Aorta (tissue), 5 donors: ENCODE data around the gene PTPRN2. TPM values are rescaled to one million over a fixed set of nuclear protein-coding genes. Genes with fewer than 3 reads are reported as not detected.

Experiments used
- ATAC-seq: fragments of 200-7000 bp; cut with Tn5 transposase; one replicate; pipeline ENCODE4 v1.9.1; 2022; ENCODE audit warnings: moderate library complexity; ENCODE audit not compliant: low FRiP score
- DNase-seq, 2 donors: peaks; one replicate each; pipeline ENCODE4 v3.0.0-alpha.2; 2020
- H3K27ac ChIP-seq, 2 donors: one replicate each; pipeline ENCODE4 v1.5.1; 2013; ENCODE audit warnings: low read length in 2 of 2, mild to moderate bottlenecking in 2 of 2, moderate library complexity in 2 of 2, control low read depth in 1 of 2, inconsistent platforms in 1 of 2, low read depth in 1 of 2
- H3K27me3 ChIP-seq, 2 donors: one replicate each; pipeline ENCODE4 v1.6.1; 2013; ENCODE audit warnings: control low read depth in 1 of 2, low read length in 1 of 2, mild to moderate bottlenecking in 1 of 2, moderate library complexity in 1 of 2; ENCODE audit not compliant: insufficient read depth in 2 of 2, control insufficient read depth in 1 of 2
- H3K36me3 ChIP-seq, 2 donors: one replicate each; pipeline ENCODE4 v1.6.1; 2013; ENCODE audit warnings: control low read depth in 1 of 2, low read length in 1 of 2, mild to moderate bottlenecking in 1 of 2; ENCODE audit not compliant: insufficient read depth in 2 of 2, control insufficient read depth in 1 of 2
- H3K4me1 ChIP-seq, 2 donors: one replicate each; pipeline ENCODE4 v1.6.1; 2013; ENCODE audit warnings: low read length in 2 of 2, control low read depth in 1 of 2, mild to moderate bottlenecking in 1 of 2, moderate library complexity in 1 of 2; ENCODE audit not compliant: insufficient read depth in 2 of 2, control insufficient read depth in 1 of 2
- H3K4me3 ChIP-seq, 2 donors: one replicate each; pipeline ENCODE4 v1.5.1; 2013; ENCODE audit warnings: low read length in 2 of 2, control low read depth in 1 of 2, mild to moderate bottlenecking in 1 of 2
- H3K9me3 ChIP-seq: one replicate; pipeline ENCODE4 v1.6.1; 2013; ENCODE audit warnings: mild to moderate bottlenecking, low read length; ENCODE audit not compliant: control insufficient read depth
- WGBS, 2 donors: extraction: QIAGEN DNeasy Blood & Tissue Kit; methylation state at CpG; one replicate each; pipeline ENCODE4 v1.1.7; 2013; 5-methylcytosine and 5-hydroxymethylcytosine counted together
- intact Hi-C, 2 donors: fragments of 100-400 bp; cut with DNase I; formaldehyde crosslinking; loops; one replicate each; pipeline versions ENCODE4 v1.14.2 to v1.15.0; 2022
- polyA plus RNA-seq, 2 donors: library from polyadenylated mRNA; stranded (reverse); fragments of 200-250 nt; gene quantifications; one replicate each; pipeline ENCODE4 v1.2.3, GENCODE V29; 2013
- total RNA-seq, 2 donors: library from RNA; stranded (reverse); fragmentation: NEBNext Ultra II Directional; extraction: Animal tissue kit (Norgen Biotek cat#: 25700); gene quantifications; one replicate each; pipeline ENCODE4 v1.2.1, GENCODE V29; 2021
- donor health status: healthy with polysubstance abuse.
- donor health status: Bipolar disorder and iron deficiency.
- donor health status: DM: no; HTN: no; CAD: no.
- donor health status: DM: no; HTN: no; CAD: no.
- donor health status: DM: yes; HTN: yes; CAD: no.

PTPRN2 gene
- total and polyA plus RNA-seq, 4 donors: 0.67 to 3.3 (median 1.4) TPM

- 55 to 61% methylated on average over 16 of the region's 16 CpGs for WGBS, 2 donors
- no peak overlapping the region for H3K27ac ChIP-seq
- no peaks in the 10 kb centered on the region for H3K27me3 ChIP-seq
- H3K36me3 ChIP-seq: no peaks in the 10 kb centered on the region
- H3K4me1 ChIP-seq: no peaks in the 10 kb centered on the region
- DNase-seq: peak in 1 of 2 donors; percentile 28
- intact Hi-C loops: no loop called here
- no peak for ATAC-seq
- peaks cover 1% of the 10 kb centered on the region for H3K9me3 ChIP-seq
- H3K4me3 ChIP-seq: no peak overlapping the region
These were observed 591.1 kb downstream of the PTPRN2 start for GRCh38 chr7:157996359-157997079.

DNA sequence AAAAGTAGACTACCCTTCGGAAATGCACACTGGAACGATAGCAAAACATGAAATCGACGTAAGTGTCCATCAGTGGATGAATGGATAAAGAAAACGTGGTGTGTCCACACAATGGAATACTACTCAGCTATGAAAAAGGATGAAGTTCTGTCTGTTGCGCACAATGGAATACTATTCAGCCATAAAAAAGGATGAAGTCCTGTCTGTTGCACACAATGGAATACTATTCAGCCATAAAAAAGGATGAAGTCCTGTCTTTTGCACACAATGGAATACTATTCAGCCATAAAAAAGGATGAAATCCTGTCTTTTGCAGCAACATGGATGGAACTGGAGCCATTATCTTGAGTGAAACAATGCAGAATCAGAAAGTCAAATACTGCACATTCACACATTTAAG is 591.8 kb downstream of the PTPRN2 start:
- Histone ChIP-seq H3K36me3 (no peaks in the 10 kb centered on the region), H3K27ac (no peak overlapping the region), H3K4me1 (no peaks in the 10 kb centered on the region), H3K4me3 (no peak overlapping the region), H3K27me3 (no peaks in the 10 kb centered on the region), H3K9me3 (peaks cover 1% of the 10 kb centered on the region)
- ATAC-seq (no peak), DNase-seq (no peak)
- WGBS, 2 donors: 96 to 98% methylated on average over 6 of the region's 6 CpGs
- intact Hi-C loops: no loop called here

DNA sequence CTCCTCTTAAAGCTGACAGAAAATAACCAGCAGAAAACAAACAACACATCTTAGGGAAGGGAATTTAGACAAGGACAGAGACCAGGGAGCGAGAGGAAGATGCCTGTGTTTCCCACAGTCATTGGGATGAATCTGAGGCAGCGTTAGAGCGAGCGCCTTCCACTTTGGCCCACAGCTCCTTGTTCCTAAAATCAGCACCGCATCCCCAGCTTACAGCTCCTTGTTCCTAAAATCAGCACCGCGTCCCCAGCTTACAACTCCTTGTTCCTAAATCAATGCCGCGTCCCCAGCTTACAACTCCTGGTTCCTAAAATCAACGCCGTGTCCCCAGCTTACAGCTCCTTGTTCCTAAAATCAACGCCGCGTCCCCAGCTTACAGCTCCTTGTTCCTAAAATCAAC is 593.3 kb downstream of the PTPRN2 start:
- no peak overlapping the region for H3K4me3 ChIP-seq
- DNase-seq (peak in 1 of 2 donors; percentile 14), ATAC-seq (no peak)
- WGBS, 2 donors: 67 to 75% methylated on average over 14 of the region's 14 CpGs
- H3K36me3 ChIP-seq: no peaks in the 10 kb centered on the region
- peaks cover 1% of the 10 kb centered on the region for H3K9me3 ChIP-seq
- no peaks in the 10 kb centered on the region for H3K4me1 ChIP-seq
- intact Hi-C loops: no loop called here
- no peak overlapping the region for H3K27ac ChIP-seq
- no peaks in the 10 kb centered on the region for H3K27me3 ChIP-seq

GRCh38 chr7:157993406-157994105 is 594.1 kb downstream of the PTPRN2 start:
- H3K27ac ChIP-seq: no peak overlapping the region
- no peaks in the 10 kb centered on the region for H3K4me1 ChIP-seq
- WGBS, 2 donors: 78 to 80% methylated on average over 18 of the region's 18 CpGs
- H3K4me3 ChIP-seq: no peak overlapping the region
- H3K9me3 ChIP-seq: peaks cover 1% of the 10 kb centered on the region
- no peak for ATAC-seq
- H3K36me3 ChIP-seq: no peaks in the 10 kb centered on the region
- peak in 1 of 2 donors; percentile 46 for DNase-seq
- intact Hi-C loops: no loop called here
- H3K27me3 ChIP-seq: no peaks in the 10 kb centered on the region

GRCh38 chr7:157992511-157993160 is 595.0 kb downstream of the PTPRN2 start:
- Histone ChIP-seq H3K4me1 (no peaks in the 10 kb centered on the region), H3K4me3 (no peak overlapping the region), H3K36me3 (no peaks in the 10 kb centered on the region), H3K27ac (no peak overlapping the region), H3K27me3 (no peaks in the 10 kb centered on the region), H3K9me3 (peaks cover 1% of the 10 kb centered on the region)
- 89% methylated on average over 17 of the region's 17 CpGs for WGBS, 2 donors
- DNase-seq (peak in 1 of 2 donors; percentile 52), ATAC-seq (no peak)
- intact Hi-C loops: no loop called here

- no peaks in the 10 kb centered on the region for H3K36me3 ChIP-seq
- no peak for ATAC-seq
- WGBS, 2 donors: 76 to 87% methylated on average over 11 of the region's 11 CpGs
- H3K27me3 ChIP-seq: no peaks in the 10 kb centered on the region
- peaks cover 1% of the 10 kb centered on the region for H3K9me3 ChIP-seq
- intact Hi-C loops: no loop called here
- no peak overlapping the region for H3K27ac ChIP-seq
- no peaks in the 10 kb centered on the region for H3K4me1 ChIP-seq
- no peak overlapping the region for H3K4me3 ChIP-seq
- peak in 1 of 2 donors; percentile 39 for DNase-seq
These were observed 595.9 kb downstream of the PTPRN2 start for GRCh38 chr7:157991761-157992160.

DNA sequence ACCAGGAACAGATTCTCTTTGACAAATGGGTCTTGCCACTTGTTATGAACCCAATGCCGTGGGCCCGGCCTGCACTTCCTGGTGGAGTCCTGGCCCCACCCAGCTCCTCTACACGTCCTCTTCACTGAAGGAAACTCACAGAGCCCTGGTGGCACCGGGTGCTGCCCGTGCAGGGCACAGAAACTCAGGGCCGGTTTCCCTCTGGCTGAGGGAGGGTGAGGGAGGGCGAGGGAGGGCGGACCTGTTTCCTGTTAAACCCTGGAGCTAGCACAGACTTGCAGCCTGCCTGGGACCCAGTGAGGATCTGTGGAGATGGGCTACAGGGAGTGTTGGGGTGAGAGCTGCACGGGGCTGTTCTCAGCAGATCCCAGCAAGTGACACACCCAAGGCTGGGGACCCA is 596.3 kb downstream of the PTPRN2 start:
- DNase-seq: peak in 1 of 2 donors; percentile 64
- no peaks in the 10 kb centered on the region for H3K27me3 ChIP-seq
- H3K27ac ChIP-seq: no peak overlapping the region
- no peaks in the 10 kb centered on the region for H3K4me1 ChIP-seq
- H3K9me3 ChIP-seq: peaks cover 1% of the 10 kb centered on the region
- intact Hi-C loops: no loop called here
- H3K4me3 ChIP-seq: no peak overlapping the region
- no peaks in the 10 kb centered on the region for H3K36me3 ChIP-seq
- 62 to 63% methylated on average over 9 of the region's 9 CpGs for WGBS, 2 donors
- ATAC-seq: no peak

DNA sequence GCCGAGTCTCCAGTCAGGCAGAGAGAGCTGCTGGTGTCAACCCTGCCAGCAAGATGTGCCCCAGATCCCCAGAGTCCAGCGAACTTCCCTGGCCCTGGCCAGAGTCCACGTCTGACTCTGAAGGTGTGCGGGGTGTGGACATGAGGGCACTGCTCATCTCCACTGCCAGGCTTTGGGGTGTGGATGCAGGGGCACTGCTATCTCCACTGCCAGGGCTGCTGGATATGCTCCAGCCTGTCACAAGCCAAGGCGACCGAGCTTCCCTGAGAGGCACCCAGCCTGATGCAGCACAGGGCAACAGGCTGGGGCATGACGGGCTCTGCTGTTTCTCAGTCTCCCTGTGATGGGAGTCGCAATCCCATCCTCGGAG is 596.8 kb downstream of the PTPRN2 start:
- no peak for ATAC-seq
- intact Hi-C loops: no loop called here
- WGBS, 2 donors: 52 to 58% methylated on average over 9 of the region's 9 CpGs

More for the DNA sequence above, 596.8 kb downstream of the PTPRN2 start:
- H3K36me3 ChIP-seq: no peaks in the 10 kb centered on the region
- peak in 1 of 2 donors; percentile 49 for DNase-seq
- no peaks in the 10 kb centered on the region for H3K27me3 ChIP-seq
- no peak overlapping the region for H3K27ac ChIP-seq
- H3K4me3 ChIP-seq: no peak overlapping the region
- H3K4me1 ChIP-seq: no peaks in the 10 kb centered on the region
- peaks cover 1% of the 10 kb centered on the region for H3K9me3 ChIP-seq
